ENCODE measurements around the gene RSL24D1.

Gene RSL24D1

DNA sequence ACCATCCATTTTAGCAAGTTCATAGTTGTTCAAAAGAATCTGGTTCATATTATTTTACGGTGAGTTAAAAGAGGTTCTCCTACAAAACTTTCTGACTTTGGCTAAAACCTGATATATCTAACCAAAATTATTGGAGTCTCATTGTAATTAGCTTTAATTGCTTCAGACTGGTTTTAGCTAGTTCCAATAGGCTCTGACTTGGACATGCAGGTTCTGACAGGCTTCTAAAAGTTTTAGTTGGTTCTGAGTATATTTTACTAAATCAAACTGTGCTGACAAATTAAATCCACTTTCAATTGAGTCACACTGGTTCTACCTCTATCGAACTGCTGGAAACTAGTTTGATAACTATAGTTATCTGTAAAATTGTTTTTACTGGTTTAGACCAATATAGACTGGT is 42.1 kb upstream of the RSL24D1 start:
- H3K4me3 ChIP-seq (ENCODE audit: low read depth, low read length): no peak overlapping the region
- no peak for TF ChIP-seq CTCF (IDR thresholded peaks at IDR 0.05; ENCODE audit: insufficient read depth, low read depth, low read length, missing control alignments)
- DNase-seq (ENCODE audit: low read depth): no peak

DNA sequence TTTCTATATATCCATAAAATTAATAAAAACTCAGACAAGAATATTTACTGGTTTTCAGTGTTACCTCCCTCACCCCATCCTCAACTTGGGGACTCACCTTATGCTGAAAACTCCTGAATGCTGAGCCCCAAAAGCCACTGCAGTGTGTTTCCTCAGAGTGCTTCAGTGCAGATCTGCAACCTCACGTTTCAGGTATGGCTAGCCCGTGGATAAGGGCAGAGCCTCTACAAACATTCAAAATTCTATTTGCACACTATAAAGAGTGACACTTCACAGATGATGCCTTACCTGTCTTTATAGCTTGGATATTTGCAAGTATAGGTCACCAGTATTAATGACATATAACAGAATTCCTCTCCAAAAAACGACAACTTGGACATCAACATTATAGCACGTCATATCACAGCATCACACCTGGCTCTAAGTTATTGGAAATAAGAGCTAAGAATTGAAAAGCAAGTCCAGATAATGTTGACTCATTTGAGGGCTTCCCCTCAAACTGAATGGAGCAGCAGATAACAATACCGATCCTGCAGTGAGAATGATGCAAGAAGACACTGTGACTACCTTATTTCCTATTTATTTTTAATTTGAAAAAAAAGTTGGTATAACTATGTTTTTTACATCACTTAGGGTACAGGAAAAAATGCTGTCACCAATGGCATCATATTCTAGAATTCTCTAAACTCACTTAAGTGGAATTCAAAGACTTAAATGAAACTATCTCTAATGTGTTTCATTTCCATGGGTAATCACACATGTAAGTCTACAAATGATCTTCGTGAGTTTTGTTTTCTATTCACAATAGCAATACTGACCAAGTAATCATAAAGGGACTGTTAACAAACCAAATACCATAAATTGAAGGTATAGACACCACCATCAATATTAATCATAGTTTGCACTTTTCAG is 40.7 kb upstream of the RSL24D1 start:
- no peak for DNase-seq (ENCODE audit: low read depth)
- no peak for TF ChIP-seq CTCF (IDR thresholded peaks at IDR 0.05; ENCODE audit: insufficient read depth, low read depth, low read length, missing control alignments)
- no peak overlapping the region for H3K4me3 ChIP-seq (ENCODE audit: low read depth, low read length)

DNA sequence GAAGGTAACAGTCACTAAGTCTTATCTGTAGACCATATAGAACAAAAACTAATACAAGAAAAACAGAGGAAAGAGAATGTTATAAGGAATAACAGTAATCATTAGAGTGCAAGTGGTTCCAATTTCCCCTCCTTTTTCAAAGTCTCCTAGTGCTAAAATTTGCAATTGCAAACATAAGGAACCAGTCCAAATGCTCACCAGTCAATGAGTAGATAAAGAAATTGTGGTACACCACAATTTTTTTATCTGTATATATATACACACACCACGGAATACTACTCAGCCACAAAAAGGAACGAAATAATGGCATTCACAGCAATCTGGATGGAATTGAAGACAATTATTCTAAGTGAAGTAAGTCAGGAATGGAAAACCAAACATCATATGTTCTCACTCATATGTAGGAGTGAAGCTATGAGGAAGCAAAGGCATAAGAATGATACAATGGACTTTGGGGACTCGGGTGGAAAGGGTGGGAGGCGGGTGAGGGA is 38.9 kb upstream of the RSL24D1 start:
- no peak for DNase-seq (ENCODE audit: low read depth)
- H3K4me3 ChIP-seq (ENCODE audit: low read depth, low read length): no peak overlapping the region
- TF ChIP-seq CTCF (IDR thresholded peaks at IDR 0.05; ENCODE audit: insufficient read depth, low read depth, low read length, missing control alignments): no peak

GRCh38 chr15:55234800-55235104 is 38.0 kb upstream of the RSL24D1 start:
- DNase-seq (ENCODE audit: low read depth): no peak
- H3K4me3 ChIP-seq (ENCODE audit: low read depth, low read length): no peak overlapping the region
- TF ChIP-seq CTCF (IDR thresholded peaks at IDR 0.05; ENCODE audit: insufficient read depth, low read depth, low read length, missing control alignments): no peak

GRCh38 chr15:55234104-55234799 is 37.5 kb upstream of the RSL24D1 start:
- no peak for TF ChIP-seq CTCF (IDR thresholded peaks at IDR 0.05; ENCODE audit: insufficient read depth, low read depth, low read length, missing control alignments)
- DNase-seq (ENCODE audit: low read depth): no peak
- no peak overlapping the region for H3K4me3 ChIP-seq (ENCODE audit: low read depth, low read length)

DNA sequence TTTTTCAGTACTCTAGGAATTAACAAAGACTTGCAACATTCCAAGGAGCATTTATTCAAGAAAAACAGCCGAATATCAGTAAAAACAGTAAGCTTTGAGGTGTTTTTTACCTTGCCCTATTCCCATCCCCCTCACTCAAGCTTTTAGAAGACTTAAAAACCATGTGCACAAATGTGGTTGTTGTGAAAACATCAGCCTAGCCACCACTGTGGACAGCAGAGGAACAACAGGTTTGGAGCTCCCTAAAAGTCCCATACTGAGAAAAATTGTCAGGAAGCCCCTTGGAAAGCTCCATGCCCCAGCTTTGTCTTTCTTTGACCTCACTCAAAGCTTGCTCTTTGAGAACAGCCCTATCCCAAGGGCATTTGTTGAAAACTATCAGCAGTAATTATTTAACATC is 34.7 kb upstream of the RSL24D1 start:
- DNase-seq (ENCODE audit: low read depth): no peak
- H3K4me3 ChIP-seq (ENCODE audit: low read depth, low read length): no peak overlapping the region
- TF ChIP-seq CTCF (IDR thresholded peaks at IDR 0.05; ENCODE audit: insufficient read depth, low read depth, low read length, missing control alignments): no peak
